Memory B cell (primary cell): Measurements from ENCODE around the gene GPR61.

Experiments
- ATAC-seq: fragments of 150-1000 bp; cut with Tn5 transposase; 2 replicates; pipeline ENCODE4 v1.10.0; 2021; ENCODE audit warnings: low read depth, mild to moderate bottlenecking, moderate library complexity
- DNase-seq, 2 donors: peaks; one replicate each; pipeline ENCODE4 v3.0.0; 2022; ENCODE audit warnings: low spot score in 2 of 2
- H3K27ac Mint-ChIP-seq: one replicate; pipeline ENCODE4 v1.8.0; 2022; ENCODE audit warnings: mild to moderate bottlenecking, moderate library complexity, mixed read lengths
- H3K27me3 Mint-ChIP-seq: one replicate; pipeline ENCODE4 v1.8.0; 2022; ENCODE audit warnings: mixed read lengths
- H3K36me3 Mint-ChIP-seq: one replicate; pipeline ENCODE4 v1.8.0; 2022; ENCODE audit warnings: mild to moderate bottlenecking, mixed read lengths
- H3K4me1 Mint-ChIP-seq: one replicate; pipeline ENCODE4 v1.8.0; 2022; ENCODE audit warnings: mixed read lengths
- H3K4me3 Mint-ChIP-seq: one replicate; pipeline ENCODE4 v1.8.0; 2022; ENCODE audit warnings: mild to moderate bottlenecking, moderate library complexity, mixed read lengths
- H3K9me3 Mint-ChIP-seq: one replicate; pipeline ENCODE4 v1.8.0; 2022; ENCODE audit warnings: mixed read lengths

Gene GPR61

DNA sequence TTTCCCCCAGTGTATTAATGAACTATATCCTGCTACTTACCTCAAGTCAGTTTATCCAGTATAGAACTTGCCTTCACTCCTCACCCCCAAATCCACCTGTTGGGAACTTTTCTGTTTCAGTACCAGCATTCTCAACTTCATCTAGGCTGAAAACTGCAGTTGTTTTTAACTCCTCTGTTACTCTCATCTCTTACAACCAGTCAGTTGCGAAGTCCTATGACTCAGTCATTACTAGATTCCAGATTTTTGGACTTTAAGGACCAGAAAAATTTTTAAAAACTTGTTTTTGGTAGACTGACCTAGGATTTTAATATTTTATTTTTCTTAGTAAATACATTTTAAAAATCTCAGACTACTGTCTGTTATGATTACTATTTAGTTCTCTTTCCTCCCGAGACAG, 16.9 kb downstream of the GPR61 start:
- Mint-ChIP-seq H3K27me3 (no peaks in the 10 kb centered on the region), H3K36me3 (peaks cover 14% of the 10 kb centered on the region), H3K4me1 (peaks cover 52% of the 10 kb centered on the region), H3K9me3 (no peaks in the 10 kb centered on the region), H3K27ac (no peak overlapping the region), H3K4me3 (no peak overlapping the region)
- ATAC-seq (no peak), DNase-seq (no peak)

DNA sequence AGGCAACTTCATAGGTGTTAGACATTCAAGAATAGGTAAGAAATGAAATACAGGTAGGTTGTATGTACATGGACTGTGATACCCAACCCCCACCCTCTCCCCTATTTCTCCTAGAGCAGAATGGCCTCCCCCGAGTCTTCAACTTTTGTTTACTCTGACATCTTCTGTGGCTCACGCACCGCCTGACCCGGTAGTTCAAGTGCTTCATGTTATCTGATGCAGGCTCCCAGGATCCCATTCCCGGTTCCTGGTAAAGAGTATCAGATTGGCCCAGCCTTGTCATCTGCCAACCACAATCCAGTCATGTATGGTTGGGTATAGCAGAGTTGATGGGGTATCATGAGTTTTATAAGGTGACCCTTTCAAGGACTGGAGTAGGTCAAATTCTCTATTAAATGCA, 17.8 kb downstream of the GPR61 start:
- peak overlapping the region; percentile 38 for H3K27ac Mint-ChIP-seq
- H3K4me1 Mint-ChIP-seq: peaks cover 54% of the 10 kb centered on the region
- peaks cover 14% of the 10 kb centered on the region for H3K36me3 Mint-ChIP-seq
- DNase-seq (no peak), ATAC-seq (no peak)
- H3K4me3 Mint-ChIP-seq: no peak overlapping the region
- no peaks in the 10 kb centered on the region for H3K27me3 Mint-ChIP-seq
- no peaks in the 10 kb centered on the region for H3K9me3 Mint-ChIP-seq

DNA sequence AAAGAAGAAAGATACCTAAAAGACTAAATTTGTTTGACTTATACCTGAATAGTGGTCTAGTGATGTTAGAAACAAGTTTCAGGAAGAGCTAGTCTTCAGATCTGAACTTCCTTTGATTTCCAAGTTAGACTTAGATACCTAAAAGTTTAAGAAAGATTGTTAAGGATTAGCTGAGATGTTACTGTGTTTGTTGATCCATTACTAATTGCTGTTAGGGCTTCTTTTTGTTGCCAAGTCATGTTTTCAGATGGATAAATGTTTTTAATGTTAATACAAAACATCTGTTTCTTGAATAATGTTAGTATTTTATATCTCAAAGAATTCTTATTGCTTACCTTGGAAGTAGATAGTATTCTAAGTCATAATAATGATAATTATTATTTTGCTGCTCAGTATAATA, 20.3 kb downstream of the GPR61 start:
- H3K36me3 Mint-ChIP-seq: peaks cover 8% of the 10 kb centered on the region

DNA sequence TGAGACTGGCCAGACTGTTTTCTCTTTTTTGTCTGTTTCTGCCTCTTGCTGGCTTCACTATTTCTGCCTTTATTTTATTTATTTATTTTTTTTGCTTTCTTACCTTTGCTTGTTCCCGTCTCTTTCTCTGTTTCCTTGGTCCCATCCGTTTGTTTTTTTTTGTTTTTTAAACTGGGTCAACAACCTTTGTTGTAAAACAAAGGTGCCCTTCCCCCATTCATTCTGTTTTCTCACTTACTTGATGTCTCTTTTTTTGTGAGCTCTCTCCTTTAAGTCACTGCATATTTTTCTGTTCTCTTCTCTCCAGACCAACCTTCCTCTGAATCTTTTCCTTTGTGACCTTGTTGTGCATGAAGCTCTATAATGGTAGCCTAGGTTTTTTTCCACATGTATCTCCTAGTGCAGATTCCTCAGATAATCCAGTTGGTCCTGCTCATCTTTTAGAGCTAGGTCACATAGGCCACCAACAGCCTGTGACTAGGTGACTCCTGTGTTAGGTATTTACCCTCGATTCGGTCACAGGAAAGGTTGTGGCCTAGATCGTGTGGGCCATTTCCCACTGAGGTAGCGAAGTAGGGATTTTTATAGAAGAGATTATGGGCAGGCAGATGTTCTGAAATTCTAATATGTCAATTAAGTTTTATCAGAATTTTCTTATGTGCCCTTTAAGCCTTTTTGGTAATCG, 24.7 kb downstream of the GPR61 start:
- Mint-ChIP-seq H3K4me3 (no peak overlapping the region), H3K36me3 (peaks cover 2% of the 10 kb centered on the region), H3K4me1 (peaks cover 41% of the 10 kb centered on the region), H3K27ac (peak overlapping the region; percentile 39), H3K27me3 (no peaks in the 10 kb centered on the region), H3K9me3 (no peaks in the 10 kb centered on the region)
- DNase-seq (no peak), ATAC-seq (no peak)

More for the DNA sequence above, 20.3 kb downstream of the GPR61 start:
- H3K4me1 Mint-ChIP-seq: peaks cover 47% of the 10 kb centered on the region
- no peaks in the 10 kb centered on the region for H3K27me3 Mint-ChIP-seq
- DNase-seq (no peak), ATAC-seq (no peak)
- H3K27ac Mint-ChIP-seq: peak overlapping the region; percentile 50
- H3K4me3 Mint-ChIP-seq: no peak overlapping the region
- no peaks in the 10 kb centered on the region for H3K9me3 Mint-ChIP-seq

DNA sequence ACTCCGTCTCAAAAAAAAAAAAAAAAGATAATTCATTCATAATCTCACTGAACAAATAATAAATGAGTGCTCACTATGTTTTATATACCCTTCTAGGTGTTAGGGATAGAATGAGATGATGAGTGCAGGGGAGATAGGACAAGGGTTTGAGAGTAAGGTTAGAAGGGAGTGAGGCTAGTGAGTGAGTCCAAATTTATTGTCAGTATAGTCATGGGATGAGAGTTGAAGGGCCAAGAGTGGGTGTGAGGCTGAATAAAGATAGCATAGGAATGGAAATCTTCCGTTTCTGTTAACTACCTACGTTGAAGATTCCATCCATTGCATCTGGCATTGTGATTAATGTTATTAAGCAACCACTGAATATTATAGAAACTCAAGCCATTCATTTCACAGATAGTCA, 25.6 kb downstream of the GPR61 start:
- Mint-ChIP-seq H3K27me3 (no peaks in the 10 kb centered on the region), H3K36me3 (peaks cover 2% of the 10 kb centered on the region), H3K4me1 (peaks cover 35% of the 10 kb centered on the region), H3K27ac (no peak overlapping the region), H3K9me3 (no peaks in the 10 kb centered on the region), H3K4me3 (no peak overlapping the region)
- ATAC-seq (no peak), DNase-seq (no peak)

DNA sequence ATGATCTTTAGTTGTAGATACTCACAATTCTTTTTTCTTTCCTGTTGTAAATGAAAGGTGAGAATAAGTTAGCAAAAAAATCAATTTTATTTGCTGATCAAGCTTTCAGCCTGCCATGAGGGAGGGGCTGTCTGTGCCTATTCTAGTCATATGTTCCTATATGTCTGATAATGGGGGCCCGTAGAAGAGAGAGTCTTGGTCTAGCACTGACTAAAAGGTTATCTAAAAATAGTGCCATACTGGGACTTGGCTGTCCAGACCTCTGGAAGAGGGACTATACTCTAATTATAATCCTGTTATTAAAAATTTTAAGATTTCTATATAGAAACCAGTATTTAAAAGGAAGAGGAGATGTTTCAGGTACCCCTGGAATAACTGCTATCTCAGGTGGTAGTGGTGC, 27.3 kb downstream of the GPR61 start:
- ATAC-seq (no peak), DNase-seq (no peak)
- H3K4me3 Mint-ChIP-seq: no peak overlapping the region
- no peaks in the 10 kb centered on the region for H3K9me3 Mint-ChIP-seq
- peaks cover 2% of the 10 kb centered on the region for H3K36me3 Mint-ChIP-seq
- H3K27me3 Mint-ChIP-seq: no peaks in the 10 kb centered on the region
- peaks cover 25% of the 10 kb centered on the region for H3K4me1 Mint-ChIP-seq
- H3K27ac Mint-ChIP-seq: peak overlapping the region; percentile 71

DNA sequence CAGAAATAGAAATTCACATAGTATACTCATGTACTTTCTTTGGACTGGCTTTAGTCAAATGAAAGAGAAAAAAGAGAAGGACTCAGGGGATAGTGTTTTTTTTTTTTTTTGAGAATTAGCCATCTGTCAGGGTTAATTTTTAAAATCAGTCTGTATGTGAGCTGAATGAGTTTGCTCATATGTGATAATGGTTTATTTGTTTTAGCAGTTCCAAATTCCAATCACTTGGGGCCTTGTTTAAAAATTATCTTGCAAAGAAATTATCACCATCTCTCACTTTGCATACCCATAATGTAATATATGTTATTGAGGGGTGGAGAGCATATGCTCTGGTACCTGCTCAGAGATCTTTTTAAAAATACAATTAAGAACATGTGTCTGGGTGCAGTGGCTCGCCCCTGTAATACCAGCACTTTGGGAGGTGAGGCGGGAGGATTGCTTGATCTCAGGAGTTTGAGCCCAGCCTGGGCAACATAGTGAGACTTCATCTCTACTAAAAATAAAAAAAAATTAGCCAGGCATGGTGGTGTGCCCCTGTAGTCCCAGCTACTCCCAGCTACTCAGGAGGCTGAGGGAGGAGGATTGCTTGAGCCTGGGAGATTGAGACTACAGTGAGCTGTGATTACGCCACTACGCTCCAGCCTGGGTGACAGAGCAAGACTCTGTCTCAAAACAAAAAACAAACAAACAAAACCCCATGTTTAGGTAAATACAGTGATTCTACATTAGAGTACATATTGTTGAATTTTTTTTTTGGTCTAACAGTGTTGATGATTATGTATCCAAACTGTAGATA, 28.4 kb downstream of the GPR61 start:
- DNase-seq: no peak
- H3K4me3 Mint-ChIP-seq: no peak overlapping the region
- no peak for ATAC-seq
- H3K27ac Mint-ChIP-seq: peak overlapping the region; percentile 71
- peaks cover 33% of the 10 kb centered on the region for H3K4me1 Mint-ChIP-seq
- no peaks in the 10 kb centered on the region for H3K27me3 Mint-ChIP-seq
- no peaks in the 10 kb centered on the region for H3K9me3 Mint-ChIP-seq
- peaks cover 2% of the 10 kb centered on the region for H3K36me3 Mint-ChIP-seq

DNA sequence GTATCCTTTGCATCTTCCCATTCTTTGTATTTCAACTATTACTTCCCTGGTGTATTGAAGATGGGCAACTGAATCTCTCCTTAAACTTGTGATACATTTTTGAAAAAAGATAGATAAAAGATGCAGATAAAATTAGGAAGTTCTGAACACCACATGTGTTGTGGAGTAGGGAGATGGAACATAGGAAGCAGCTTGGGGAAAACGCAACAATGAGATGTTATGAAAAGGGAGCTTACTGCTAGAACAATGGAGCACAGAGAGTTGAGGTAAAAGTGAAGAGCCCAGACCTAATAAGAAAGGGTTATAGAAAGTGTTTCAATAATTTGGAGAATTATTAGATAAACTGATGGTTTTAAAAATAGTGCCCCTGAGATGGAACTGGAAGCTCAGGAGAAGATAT, 29.7 kb downstream of the GPR61 start:
- no peaks in the 10 kb centered on the region for H3K27me3 Mint-ChIP-seq
- no peak overlapping the region for H3K27ac Mint-ChIP-seq
- no peaks in the 10 kb centered on the region for H3K9me3 Mint-ChIP-seq
- DNase-seq (no peak), ATAC-seq (no peak)
- H3K4me1 Mint-ChIP-seq: peaks cover 27% of the 10 kb centered on the region
- H3K4me3 Mint-ChIP-seq: no peak overlapping the region
- H3K36me3 Mint-ChIP-seq: peaks cover 2% of the 10 kb centered on the region

DNA sequence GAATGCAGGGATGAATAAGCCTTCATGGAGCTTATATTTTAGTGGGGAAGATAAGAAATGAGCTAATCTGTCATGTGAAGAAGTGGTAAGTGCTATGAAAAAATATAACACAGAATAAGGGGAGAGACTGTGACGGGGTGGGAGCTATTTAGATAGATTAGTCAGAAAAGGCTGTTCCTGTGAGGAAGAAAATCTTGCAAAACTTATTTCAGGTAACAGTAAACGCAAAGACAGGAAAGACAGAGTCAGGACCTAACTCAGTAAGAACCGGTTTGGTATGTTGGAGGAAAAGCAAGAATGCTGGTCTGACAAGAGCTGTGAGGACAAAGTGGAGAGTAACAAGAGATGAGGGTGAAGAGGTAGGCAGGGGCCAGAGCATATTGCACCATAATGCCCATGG, 30.7 kb downstream of the GPR61 start:
- DNase-seq (no peak), ATAC-seq (no peak)
- H3K4me1 Mint-ChIP-seq: peaks cover 24% of the 10 kb centered on the region
- H3K27me3 Mint-ChIP-seq: no peaks in the 10 kb centered on the region
- H3K4me3 Mint-ChIP-seq: no peak overlapping the region
- H3K9me3 Mint-ChIP-seq: no peaks in the 10 kb centered on the region
- peaks cover 3% of the 10 kb centered on the region for H3K36me3 Mint-ChIP-seq
- H3K27ac Mint-ChIP-seq: no peak overlapping the region

DNA sequence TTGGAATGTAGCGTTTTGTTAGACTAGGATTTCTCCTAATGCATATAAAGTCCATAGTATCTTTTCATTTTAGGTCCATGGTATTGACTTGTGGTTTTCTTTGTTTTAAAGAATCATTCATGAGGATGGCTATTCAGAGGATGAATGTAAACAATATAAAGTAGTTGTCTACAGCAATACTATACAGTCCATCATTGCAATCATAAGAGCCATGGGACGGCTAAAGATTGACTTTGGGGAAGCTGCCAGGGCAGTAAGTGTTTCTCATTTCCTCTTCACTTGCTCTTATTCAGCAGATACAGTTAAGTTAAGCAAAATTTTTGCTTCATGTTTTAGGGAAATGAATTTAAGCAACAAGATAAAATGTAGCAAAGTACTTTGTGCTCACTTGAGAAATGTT, 34.1 kb downstream of the GPR61 start:
- Mint-ChIP-seq H3K9me3 (no peaks in the 10 kb centered on the region), H3K27me3 (no peaks in the 10 kb centered on the region), H3K27ac (no peak overlapping the region), H3K4me1 (peaks cover 11% of the 10 kb centered on the region), H3K36me3 (peaks cover 8% of the 10 kb centered on the region), H3K4me3 (no peak overlapping the region)
- DNase-seq: no peak
- ATAC-seq: peak; percentile 59

DNA sequence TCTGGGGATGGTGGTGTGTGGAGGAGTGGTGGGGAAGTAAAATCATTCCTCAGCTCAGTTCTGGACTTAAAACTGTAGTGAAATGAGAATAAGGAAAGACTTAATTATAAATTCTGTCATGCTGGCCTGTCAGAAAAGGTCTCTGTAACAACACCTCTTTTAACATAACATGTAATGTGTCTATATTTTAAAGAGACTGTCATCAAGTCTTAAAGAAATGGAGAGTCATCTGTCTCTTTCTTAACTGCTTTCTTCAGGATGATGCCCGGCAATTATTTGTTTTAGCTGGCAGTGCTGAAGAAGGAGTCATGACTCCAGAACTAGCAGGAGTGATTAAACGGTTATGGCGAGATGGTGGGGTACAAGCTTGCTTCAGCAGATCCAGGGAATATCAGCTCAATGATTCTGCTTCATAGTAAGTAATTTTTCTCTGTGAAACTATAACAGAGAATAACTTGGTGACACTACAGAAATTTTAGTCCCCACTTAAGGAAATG, 39.3 kb downstream of the GPR61 start:
- ATAC-seq: no peak
- Mint-ChIP-seq H3K4me1 (peaks cover 2% of the 10 kb centered on the region), H3K9me3 (no peaks in the 10 kb centered on the region), H3K27ac (no peak overlapping the region), H3K27me3 (no peaks in the 10 kb centered on the region), H3K4me3 (no peak overlapping the region), H3K36me3 (peaks cover 25% of the 10 kb centered on the region)
- no peak for DNase-seq

DNA sequence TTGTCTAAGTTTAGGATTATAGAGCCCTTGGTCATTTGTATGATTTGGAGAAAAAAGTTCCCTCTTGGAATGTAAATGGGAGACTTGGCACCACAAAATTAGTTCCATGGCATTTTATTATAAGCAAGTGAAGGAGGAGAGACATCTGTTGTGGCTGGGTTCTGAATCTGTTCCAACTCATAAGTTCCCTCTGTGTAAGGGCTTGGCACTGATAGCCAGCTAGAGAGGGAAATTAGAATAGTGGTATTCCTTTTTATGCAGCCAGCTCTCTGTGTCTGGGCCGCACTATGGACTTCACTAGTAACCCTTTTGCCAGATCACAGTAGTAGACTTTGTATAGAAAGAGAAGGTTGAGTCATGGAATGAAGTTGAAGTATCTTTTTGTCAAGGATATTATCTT, 39.8 kb downstream of the GPR61 start:
- Mint-ChIP-seq H3K36me3 (peaks cover 27% of the 10 kb centered on the region), H3K27ac (peak overlapping the region; percentile 24), H3K4me1 (peaks cover 2% of the 10 kb centered on the region), H3K27me3 (no peaks in the 10 kb centered on the region), H3K9me3 (no peaks in the 10 kb centered on the region), H3K4me3 (no peak overlapping the region)
- DNase-seq (no peak), ATAC-seq (no peak)

DNA sequence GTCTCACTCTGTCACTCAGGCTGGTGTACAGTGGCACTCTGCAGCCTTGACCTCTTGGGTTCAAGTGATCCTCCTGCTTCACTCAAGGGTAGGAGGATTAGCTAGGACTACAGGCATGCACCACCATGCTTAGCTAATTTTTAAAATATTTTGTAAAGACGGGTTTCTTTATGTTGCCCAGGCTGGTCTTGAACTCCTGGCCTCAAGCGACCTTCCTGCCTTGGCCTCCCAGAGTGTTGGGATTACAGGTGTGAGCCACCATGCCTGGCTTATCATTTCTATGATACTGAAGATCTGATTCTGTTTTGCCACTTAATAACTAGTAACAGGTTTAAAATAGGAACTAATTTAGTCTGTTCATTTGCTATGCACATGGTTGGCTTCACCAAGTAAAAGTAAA, 42.3 kb downstream of the GPR61 start:
- no peak overlapping the region for H3K4me3 Mint-ChIP-seq
- ATAC-seq: no peak
- H3K27ac Mint-ChIP-seq: no peak overlapping the region
- DNase-seq: no peak
- H3K36me3 Mint-ChIP-seq: peaks cover 37% of the 10 kb centered on the region
- no peaks in the 10 kb centered on the region for H3K9me3 Mint-ChIP-seq
- H3K4me1 Mint-ChIP-seq: no peaks in the 10 kb centered on the region
- H3K27me3 Mint-ChIP-seq: no peaks in the 10 kb centered on the region

DNA sequence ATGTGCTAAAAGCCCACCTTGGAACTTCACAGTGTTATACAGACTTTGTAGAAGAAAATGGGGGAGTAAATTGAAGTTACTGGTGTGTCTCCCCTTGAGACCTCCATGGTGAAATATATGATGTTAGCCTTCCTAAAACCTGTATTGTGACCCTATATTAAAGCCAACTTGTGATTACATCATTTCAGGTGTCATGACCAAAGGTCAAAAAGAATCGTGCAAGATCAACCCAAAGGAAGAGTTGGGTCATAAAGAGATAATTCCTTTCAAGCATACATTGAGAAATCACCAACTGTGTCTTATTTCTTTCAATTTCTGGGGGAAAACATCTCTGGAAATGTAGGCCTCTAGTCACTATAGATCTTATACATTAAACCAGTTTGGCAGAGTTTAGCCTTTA, 45.1 kb downstream of the GPR61 start:
- Mint-ChIP-seq H3K27ac (no peak overlapping the region), H3K36me3 (peaks cover 56% of the 10 kb centered on the region), H3K27me3 (no peaks in the 10 kb centered on the region), H3K4me3 (no peak overlapping the region), H3K9me3 (no peaks in the 10 kb centered on the region), H3K4me1 (no peaks in the 10 kb centered on the region)
- DNase-seq (no peak), ATAC-seq (no peak)
